Right lobe of liver (tissue), 4 donors: ENCODE data around the gene CAPN14.

ENCODE experiments used
- POLR2A ChIP-seq: fragments of 450-650 bp; IDR thresholded peaks from one replicate; pipeline ENCODE4 v1.6.1; 2017; ENCODE audit warnings: antibody characterized with exemption, mild to moderate bottlenecking
- TF ChIP-seq, protein P1 (sequence below), 4 donors: fragments of 200-600 bp in 3 of 4; fragments of 450-650 bp in 1 of 4; IDR thresholded peaks; one replicate each; pipeline versions ENCODE4 v1.5.1 to v1.8.0; 2016 to 2022; ENCODE audit warnings: antibody characterized with exemption in 4 of 4, mild to moderate bottlenecking in 2 of 4
- donor health status: DM: no; HTN: no; CAD: no.
- donor health status: DM: no; HTN: no; CAD: no.
- donor health status: DM: no; HTN: yes; CAD: no.

DNA sequence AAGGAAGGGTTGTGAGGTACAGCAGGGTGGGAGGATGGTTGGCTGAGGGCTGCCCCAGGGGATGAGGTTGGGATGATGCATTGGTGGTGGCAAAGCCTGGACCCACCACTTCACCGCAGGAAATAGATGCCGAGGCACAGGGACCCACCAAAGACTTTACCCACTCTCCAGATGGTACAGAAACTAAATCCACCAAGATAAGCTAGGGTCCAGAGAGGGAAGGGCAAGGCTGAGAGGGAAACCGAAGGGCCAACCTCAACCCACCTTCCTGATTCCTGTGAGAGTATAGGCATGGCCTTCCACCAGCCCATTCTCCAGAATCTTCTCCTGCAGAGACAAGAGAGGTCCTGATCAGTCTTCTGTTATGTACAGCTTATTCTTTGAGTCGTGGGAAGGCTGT, 18.1 kb downstream of the CAPN14 start:
- TF ChIP-seq POLR2A, result no peak
- TF ChIP-seq, protein P1, sequence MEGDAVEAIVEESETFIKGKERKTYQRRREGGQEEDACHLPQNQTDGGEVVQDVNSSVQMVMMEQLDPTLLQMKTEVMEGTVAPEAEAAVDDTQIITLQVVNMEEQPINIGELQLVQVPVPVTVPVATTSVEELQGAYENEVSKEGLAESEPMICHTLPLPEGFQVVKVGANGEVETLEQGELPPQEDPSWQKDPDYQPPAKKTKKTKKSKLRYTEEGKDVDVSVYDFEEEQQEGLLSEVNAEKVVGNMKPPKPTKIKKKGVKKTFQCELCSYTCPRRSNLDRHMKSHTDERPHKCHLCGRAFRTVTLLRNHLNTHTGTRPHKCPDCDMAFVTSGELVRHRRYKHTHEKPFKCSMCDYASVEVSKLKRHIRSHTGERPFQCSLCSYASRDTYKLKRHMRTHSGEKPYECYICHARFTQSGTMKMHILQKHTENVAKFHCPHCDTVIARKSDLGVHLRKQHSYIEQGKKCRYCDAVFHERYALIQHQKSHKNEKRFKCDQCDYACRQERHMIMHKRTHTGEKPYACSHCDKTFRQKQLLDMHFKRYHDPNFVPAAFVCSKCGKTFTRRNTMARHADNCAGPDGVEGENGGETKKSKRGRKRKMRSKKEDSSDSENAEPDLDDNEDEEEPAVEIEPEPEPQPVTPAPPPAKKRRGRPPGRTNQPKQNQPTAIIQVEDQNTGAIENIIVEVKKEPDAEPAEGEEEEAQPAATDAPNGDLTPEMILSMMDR (IDR thresholded peaks at IDR 0.05), result no peak
